Mesenteric fat pad (tissue), 1 donor: ENCODE measurements around the gene FAM107B. TPM values are rescaled to one million over a fixed set of nuclear protein-coding genes. Genes with fewer than 3 reads are reported as not detected.

ENCODE experiments used
- DNase-seq: peaks from one replicate; pipeline ENCODE4 v3.0.0-alpha.2; 2020; ENCODE audit warnings: low spot score
- total RNA-seq: library from RNA; stranded (reverse); fragmentation: NEBNext Ultra II Directional; extraction: Animal tissue kit (Norgen Biotek cat#: 25700); gene quantifications from one replicate; pipeline ENCODE4 v1.2.1, GENCODE V29; 2021
- donor health status: DM: yes; HTN: yes; CAD: no.

FAM107B gene
- total RNA-seq, 1 donor from 2014 or later: 88.2 TPM

GRCh38 chr10:14583252-14583651 is 191.4 kb downstream of the FAM107B start:
- no peak for DNase-seq

- no peak for DNase-seq
Measured at GRCh38 chr10:14581553-14582321, 193.0 kb downstream of the FAM107B start.

- DNase-seq: no peak
Measured at GRCh38 chr10:14580671-14581332, 193.9 kb downstream of the FAM107B start.

DNA sequence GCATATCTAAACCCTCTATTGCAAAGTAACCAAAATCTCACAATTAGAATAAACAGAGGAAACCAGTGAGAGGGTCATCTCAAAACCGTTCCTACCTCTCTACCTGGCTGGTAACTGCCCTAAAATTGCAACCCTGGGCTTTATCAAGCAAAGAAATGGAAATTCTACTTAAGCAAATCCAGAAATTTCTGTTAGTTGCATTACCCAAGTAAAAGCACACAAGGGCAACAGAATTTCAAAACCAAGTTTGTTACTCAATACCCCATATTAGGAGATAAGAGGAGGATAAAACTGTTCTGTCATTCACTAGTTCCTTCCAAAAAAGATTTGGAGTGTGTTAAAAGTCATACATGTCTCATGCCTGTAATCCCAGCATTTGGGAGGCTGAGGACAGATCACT is 195.3 kb downstream of the FAM107B start:
- no peak for DNase-seq

- DNase-seq: no peak
Measured at GRCh38 chr10:14578060-14578952, 196.4 kb downstream of the FAM107B start.

DNA sequence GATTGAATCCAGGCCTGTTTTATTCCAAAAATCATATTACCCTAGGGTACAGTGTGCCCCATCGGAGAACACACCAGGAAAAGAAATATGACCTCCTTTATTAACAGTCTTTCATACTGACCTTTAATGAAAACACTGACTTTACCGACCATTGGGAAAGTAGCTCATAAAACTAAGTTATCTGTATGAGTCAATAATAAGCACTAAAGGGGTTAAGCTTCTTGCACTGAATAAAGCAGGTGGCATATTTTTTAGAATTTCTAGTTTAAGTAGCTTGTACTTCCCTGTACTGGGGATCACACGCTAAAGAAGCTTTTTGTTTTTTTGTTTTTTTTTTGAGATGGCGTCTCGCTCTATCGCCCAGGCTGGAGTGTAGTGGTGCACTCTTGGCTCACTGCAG is 199.8 kb downstream of the FAM107B start:
- no peak for DNase-seq

- DNase-seq: no peak
Measured at GRCh38 chr10:14574291-14574690, 200.4 kb downstream of the FAM107B start.

DNA sequence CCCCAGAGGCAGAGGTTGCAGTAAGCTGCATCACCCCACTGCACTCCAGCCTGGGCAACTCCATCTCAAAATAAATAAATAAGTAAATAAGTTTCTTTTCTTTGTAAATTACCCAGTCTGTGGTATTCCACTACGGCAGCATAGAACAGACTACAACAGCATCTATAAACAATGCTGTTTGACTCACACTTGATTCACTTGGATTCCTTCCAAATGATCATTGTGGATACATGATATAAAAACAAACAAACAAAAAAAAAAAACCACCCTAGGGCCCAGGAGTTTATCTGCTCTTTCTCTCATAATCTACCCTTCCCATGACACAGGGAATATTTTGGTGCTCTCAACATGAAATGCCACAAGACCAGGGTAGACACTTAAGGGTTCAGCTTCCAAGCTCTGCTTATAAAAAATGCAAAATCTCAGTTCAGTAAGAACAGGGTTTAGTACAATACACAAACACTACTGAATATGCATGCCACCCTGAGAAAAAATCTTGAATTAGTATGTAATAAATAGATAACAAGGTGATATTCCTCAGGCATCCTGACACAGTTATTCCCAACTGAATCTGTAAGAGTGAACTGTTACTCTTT is 200.9 kb downstream of the FAM107B start:
- DNase-seq: no peak

- DNase-seq: no peak
Measured at GRCh38 chr10:14572811-14573210, 201.9 kb downstream of the FAM107B start.

DNA sequence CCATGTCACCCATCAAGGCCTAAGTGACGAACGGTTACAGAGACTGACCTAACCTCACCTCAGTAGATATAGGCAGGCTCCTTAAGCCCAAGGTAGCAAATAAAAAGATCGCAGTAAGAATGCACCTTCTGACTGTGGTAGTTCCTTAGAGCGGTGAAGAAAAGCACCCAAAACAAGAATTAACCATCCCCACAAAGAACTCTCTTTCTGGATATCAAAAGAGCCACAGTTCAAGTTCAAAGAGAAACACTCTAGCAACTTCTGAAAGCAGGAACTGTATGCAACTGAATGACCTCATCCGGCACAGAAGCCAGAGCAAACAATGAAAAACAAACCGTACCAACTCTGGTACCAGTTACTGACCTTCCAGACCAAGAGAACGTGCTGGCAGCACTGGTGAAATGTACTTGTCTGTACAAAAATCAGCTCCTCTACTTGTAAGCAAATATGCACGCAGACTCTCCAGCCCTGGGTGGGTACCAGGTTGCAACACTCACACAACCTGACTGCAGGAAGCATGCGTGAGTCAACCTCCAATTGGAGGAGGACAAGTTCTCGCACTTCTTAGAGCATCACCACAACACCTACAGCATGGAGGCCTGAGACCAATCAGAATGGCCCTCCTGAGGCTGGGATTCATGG is 202.7 kb downstream of the FAM107B start:
- no peak for DNase-seq

GRCh38 chr10:14570800-14571199 is 203.9 kb downstream of the FAM107B start:
- DNase-seq: no peak

DNA sequence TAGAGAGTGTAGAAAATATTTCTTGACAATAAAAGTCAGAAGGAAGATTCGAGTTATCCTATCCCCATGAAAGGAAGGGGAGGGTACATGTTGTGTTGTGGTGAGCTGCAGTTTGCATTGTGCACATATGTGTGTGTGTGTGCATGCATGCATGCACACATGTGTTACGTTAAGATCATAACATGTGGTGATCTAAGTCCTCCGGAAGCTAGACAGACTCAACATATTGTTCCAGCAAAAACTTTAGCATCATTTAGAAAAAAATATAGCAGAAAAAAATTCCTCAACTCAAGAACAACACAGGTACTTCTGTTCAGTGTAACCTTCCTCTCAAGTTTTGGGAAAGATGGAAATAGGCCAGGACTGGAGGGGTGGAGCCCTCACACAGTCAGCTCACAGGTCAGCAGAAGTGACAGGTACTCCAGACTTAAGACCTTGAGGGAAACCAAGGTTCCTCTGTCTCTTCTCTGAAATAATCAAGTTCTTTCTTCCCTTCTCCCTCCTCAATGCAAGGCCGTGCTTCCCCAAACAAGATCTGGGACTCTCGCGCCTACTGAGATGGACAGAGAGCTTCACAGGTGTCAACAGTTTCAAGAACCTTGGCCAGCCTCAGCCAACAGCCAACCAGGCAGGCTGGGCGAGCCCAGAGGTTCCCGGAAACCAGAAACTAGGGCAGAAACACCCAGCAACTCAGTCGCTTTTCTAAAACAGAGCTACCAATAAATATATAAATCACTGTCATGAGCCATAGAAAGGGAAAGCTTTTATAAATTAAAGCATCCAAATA is 205.2 kb downstream of the FAM107B start:
- DNase-seq: no peak

DNA sequence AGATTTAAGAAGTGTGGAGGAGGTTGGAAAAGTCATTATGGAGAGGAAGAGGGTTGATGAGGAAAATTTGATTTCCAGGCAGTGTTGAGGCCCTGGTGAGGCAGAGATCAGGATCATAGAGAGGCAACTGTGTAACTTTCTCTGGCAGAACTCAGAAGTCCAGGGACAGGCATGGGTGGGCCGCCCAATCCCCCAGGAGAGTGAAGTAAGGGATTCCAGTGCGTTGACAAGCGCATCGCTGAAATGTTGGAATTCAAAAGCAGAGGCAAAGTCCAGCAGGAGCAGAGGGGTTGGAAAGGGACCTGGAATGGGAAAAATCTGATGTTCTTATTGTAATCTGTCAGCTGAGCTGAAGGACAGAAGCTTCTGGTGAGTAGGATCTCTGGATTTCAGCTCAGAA is 207.3 kb downstream of the FAM107B start:
- no peak for DNase-seq

GRCh38 chr10:14566498-14566897 is 208.2 kb downstream of the FAM107B start:
- DNase-seq: no peak

DNA sequence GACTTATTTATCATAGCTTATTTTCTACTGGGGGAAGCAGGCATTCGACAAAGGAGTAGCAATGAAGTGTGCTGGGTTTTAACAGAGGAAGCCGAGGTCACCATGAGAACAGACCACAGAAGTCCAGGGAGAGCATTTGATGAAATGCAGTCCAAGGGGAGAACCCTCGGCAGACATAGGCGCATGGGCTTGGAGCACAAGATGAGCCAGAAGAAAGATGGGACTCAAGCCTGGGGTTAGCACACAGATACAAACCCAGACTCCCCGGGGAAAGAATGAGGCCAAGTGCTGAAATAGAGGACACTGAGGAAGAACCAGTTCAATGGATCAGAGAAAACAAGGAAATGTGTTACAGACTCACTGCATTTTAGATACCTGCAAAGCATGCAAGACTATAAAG is 209.5 kb downstream of the FAM107B start:
- no peak for DNase-seq

GRCh38 chr10:14564268-14564744 is 210.4 kb downstream of the FAM107B start:
- no peak for DNase-seq

- DNase-seq: no peak
Measured at GRCh38 chr10:14563359-14563940, 211.2 kb downstream of the FAM107B start.

DNA sequence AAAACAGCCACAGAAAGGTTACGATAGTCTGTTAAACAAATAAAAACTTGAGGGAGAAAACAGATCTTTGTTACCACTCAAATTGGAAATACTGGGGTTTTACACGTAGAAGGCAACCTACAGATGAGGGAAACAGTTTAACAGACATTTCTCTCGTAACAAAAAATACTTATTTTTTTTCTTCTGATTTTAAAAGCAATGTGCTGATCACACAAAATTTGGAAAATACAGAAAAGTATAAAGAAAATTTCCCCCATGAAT is 211.7 kb downstream of the FAM107B start:
- no peak for DNase-seq

DNA sequence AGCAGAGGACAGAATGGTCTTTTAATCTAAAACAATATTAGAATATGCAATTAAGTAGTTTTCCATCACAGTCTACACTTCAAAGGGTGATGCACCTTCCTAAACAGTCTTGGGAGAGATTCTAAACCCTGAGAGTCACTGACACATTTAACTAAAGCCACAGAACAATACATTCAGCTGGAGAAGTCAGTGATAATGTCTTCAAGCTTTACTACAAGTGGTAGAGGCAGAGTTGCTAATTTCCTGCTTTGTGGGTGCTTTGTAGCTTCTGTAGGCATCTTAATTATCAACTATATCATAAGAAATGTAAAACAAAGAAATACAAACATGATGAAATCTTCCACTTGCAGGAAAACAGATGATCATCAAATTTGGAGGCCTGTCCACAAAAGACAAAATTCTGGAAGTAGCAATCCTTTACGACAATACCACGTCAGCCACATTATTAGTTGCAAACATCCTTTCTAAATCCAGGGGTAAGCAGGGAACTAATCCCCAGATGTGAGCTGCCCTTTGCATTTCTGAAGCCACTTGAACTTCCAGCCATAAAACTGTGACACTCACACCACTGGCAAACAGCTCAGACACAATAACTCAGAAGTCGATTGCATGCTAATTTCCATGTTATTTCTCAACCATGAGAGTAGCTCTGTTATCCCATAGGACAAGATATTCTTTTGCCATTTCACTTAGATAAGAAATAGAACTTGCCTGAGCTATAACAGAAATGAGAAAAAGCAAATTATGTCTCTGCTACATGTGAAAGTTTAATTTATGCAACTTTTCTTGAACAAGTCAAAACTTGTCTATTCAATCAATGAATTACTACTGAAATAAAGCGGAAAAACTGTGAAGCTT is 212.2 kb downstream of the FAM107B start:
- no peak for DNase-seq
